H1 (cell line): ENCODE results near the gene ST14. TPM values are rescaled to one million over a fixed set of nuclear protein-coding genes. Genes with fewer than 3 reads are reported as not detected.

Source experiments
- SIRT6 ChIP-seq: IDR thresholded peaks from one replicate; pipeline ENCODE4 v1.7.1; 2012; ENCODE audit warnings: low read length, inconsistent platforms
- polyA plus RNA-seq, 7 experiments: library from polyadenylated mRNA; depleted of rRNA in 3 of 7; stranded (reverse) in 5 of 7; unstranded in 2 of 7; fragments of >200 nt in 5 of 7; fragments of 200-250 nt in 2 of 7; gene quantifications; 1 replicate in 5 of 7; 2 replicates in 1 of 7; 4 replicates in 1 of 7; pipeline versions ENCODE4 v1.2.1 to v1.2.3, GENCODE V29; 2011 to 2013; ENCODE audit warnings: missing spikeins in 2 of 7, mixed read lengths in 2 of 7
- total RNA-seq: library from RNA; stranded (reverse); fragmentation: NEBNext Ultra II Directional; extraction: Animal tissue kit (Norgen Biotek cat#: 25700); gene quantifications from 2 replicates; pipeline ENCODE4 v1.2.1, GENCODE V29; 2021

ST14 gene
- total and polyA plus RNA-seq, 2 of the 8 experiments (the other 6 are each of a cell fraction or from before 2014, with no cell fraction given): 22.4 to 24.9 TPM

- no peak for TF ChIP-seq SIRT6
Measured at GRCh38 chr11:130211144-130211543, 51.6 kb downstream of the ST14 start (continued).
